ENCODE data around the gene MAGEB5. TPM values are rescaled to one million over a fixed set of nuclear protein-coding genes. Genes with fewer than 3 reads are reported as not detected.
"Not testable (repeated sequence)": the region's sequence is repeated elsewhere in the genome, so short reads cannot be mapped to it uniquely, and the experiment has no call there.

MAGEB5 gene
- not detected for total RNA-seq

- Histone ChIP-seq H3K9me3 (no peaks in the 10 kb centered on the region), H3K27me3 (no peaks in the 10 kb centered on the region), H3K27ac (no peak within 1 kb of the TSS), H3K4me3 (no peak within 1 kb of the TSS), H3K36me3 (no peaks in the 10 kb centered on the region), H3K4me1 (no peaks in the 10 kb centered on the region)
- intact Hi-C loops (cut with DNase I; ENCODE audit: low total_unique reads) (no loop called here), in situ Hi-C loops (cut with MboI; ENCODE audit: low pct_ligation_motif_present in 1 of 4, low pct_unique_long_range_greater_than_20kb in 1 of 4, low sequenced_read_pairs in 3 of 4) (no loop called here)
- TF ChIP-seq POLR2AphosphoS5 (IDR thresholded peaks at IDR 0.05), result no peak
- no peak for TF ChIP-seq POLR2A (IDR thresholded peaks at IDR 0.05)
- no peak for TF ChIP-seq EP300 (IDR thresholded peaks at IDR 0.05; ENCODE audit: low read depth)
- TF ChIP-seq CTCF (IDR thresholded peaks at IDR 0.05), result no peak
- 40 to 53% methylated on average over 2 to 5 of the region's 5 CpGs for WGBS, 2 donors (ENCODE audit: low coverage in 1 of 2)
- DNase-seq, result no peak
Measured at GRCh38 chrX:26215869-26216268, at the start of gene MAGEB5. Gene MAGEB5, plus strand, starts transcription at chrX:26216169. Its CDS starts 1,133 bp downstream, at chrX:26217302.

GRCh38 chrX:26192204-26192603, 23.8 kb upstream of the MAGEB5 start, which contains the start of gene MAGEB6:
Gene MAGEB6, plus strand, starts transcription at chrX:26192440. Its CDS starts 1,407 bp downstream, at chrX:26193847.
- in situ Hi-C loops (cut with MboI; ENCODE audit: low pct_ligation_motif_present in 1 of 4, low pct_unique_long_range_greater_than_20kb in 1 of 4, low sequenced_read_pairs in 3 of 4) (no loop called here), intact Hi-C loops (cut with DNase I; ENCODE audit: low total_unique reads) (no loop called here)
- Histone ChIP-seq H3K36me3 (no peaks in the 10 kb centered on the region), H3K9me3 (no peaks in the 10 kb centered on the region), H3K27ac (no peak within 1 kb of the TSS), H3K4me3 (no peak within 1 kb of the TSS), H3K4me1 (no peaks in the 10 kb centered on the region), H3K27me3 (no peaks in the 10 kb centered on the region)
- TF ChIP-seq CTCF (IDR thresholded peaks at IDR 0.05) (no peak), POLR2AphosphoS5 (IDR thresholded peaks at IDR 0.05) (no peak), POLR2A (IDR thresholded peaks at IDR 0.05) (no peak), EP300 (IDR thresholded peaks at IDR 0.05; ENCODE audit: low read depth) (no peak)
- WGBS, 2 donors (ENCODE audit: low coverage in 1 of 2), result 95% methylated on average over 17 of the region's 17 CpGs; no CpG with 5 or more reads in 1 of the 2 donors
- no peak for DNase-seq

GRCh38 chrX:26203561-26203960, 12.4 kb upstream of the MAGEB5 start:
- H3K4me3 ChIP-seq, result no peak overlapping the region
- H3K4me1 ChIP-seq, result no peaks in the 10 kb centered on the region
- no peaks in the 10 kb centered on the region for H3K36me3 ChIP-seq
- in situ Hi-C loops (cut with MboI; ENCODE audit: low pct_ligation_motif_present in 1 of 4, low pct_unique_long_range_greater_than_20kb in 1 of 4, low sequenced_read_pairs in 3 of 4), result no loop called here
- H3K27ac ChIP-seq, result no peak overlapping the region
- no peak for TF ChIP-seq POLR2AphosphoS5 (IDR thresholded peaks at IDR 0.05)
- no peak for TF ChIP-seq POLR2A (IDR thresholded peaks at IDR 0.05)
- no peak for TF ChIP-seq EP300 (IDR thresholded peaks at IDR 0.05; ENCODE audit: low read depth)
- TF ChIP-seq CTCF (IDR thresholded peaks at IDR 0.05), result no peak
- intact Hi-C loops (cut with DNase I; ENCODE audit: low total_unique reads), result no loop called here
- H3K9me3 ChIP-seq, result no peaks in the 10 kb centered on the region
- DNase-seq, result no peak
- no peaks in the 10 kb centered on the region for H3K27me3 ChIP-seq

- in situ Hi-C loops (cut with MboI; ENCODE audit: low pct_ligation_motif_present in 1 of 4, low pct_unique_long_range_greater_than_20kb in 1 of 4, low sequenced_read_pairs in 3 of 4); H3K27ac ChIP-seq; H3K4me3 ChIP-seq; H3K27me3 ChIP-seq; H3K9me3 ChIP-seq; H3K36me3 ChIP-seq; DNase-seq; H3K4me1 ChIP-seq; intact Hi-C loops (cut with DNase I; ENCODE audit: low total_unique reads): not testable (repeated sequence)
- 94% methylated on average over 26 of the region's 27 CpGs; no CpG with 5 or more reads in 1 of the 2 donors for WGBS, 2 donors (ENCODE audit: low coverage in 1 of 2)
Measured at GRCh38 chrX:26204717-26205116, 11.3 kb upstream of the MAGEB5 start.

GRCh38 chrX:26208012-26208411, 8.0 kb upstream of the MAGEB5 start:
- Histone ChIP-seq H3K9me3 (no peaks in the 10 kb centered on the region), H3K4me1 (no peaks in the 10 kb centered on the region), H3K4me3 (no peak overlapping the region), H3K27me3 (no peaks in the 10 kb centered on the region), H3K27ac (no peak overlapping the region), H3K36me3 (no peaks in the 10 kb centered on the region)
- intact Hi-C loops (cut with DNase I; ENCODE audit: low total_unique reads) (no loop called here), in situ Hi-C loops (cut with MboI; ENCODE audit: low pct_ligation_motif_present in 1 of 4, low pct_unique_long_range_greater_than_20kb in 1 of 4, low sequenced_read_pairs in 3 of 4) (no loop called here)
- WGBS, 2 donors (ENCODE audit: low coverage in 1 of 2), result 35 to 60% methylated on average over 1 to 3 of the region's 3 CpGs
- TF ChIP-seq CTCF (IDR thresholded peaks at IDR 0.05) (no peak), POLR2A (IDR thresholded peaks at IDR 0.05) (no peak), POLR2AphosphoS5 (IDR thresholded peaks at IDR 0.05) (no peak), EP300 (IDR thresholded peaks at IDR 0.05; ENCODE audit: low read depth) (no peak)
- no peak for DNase-seq
